CD14-positive monocyte (primary cell): ENCODE data around the gene SLC25A51. TPM values are rescaled to one million over a fixed set of nuclear protein-coding genes. Genes with fewer than 3 reads are reported as not detected.

Source experiments
- DNase-seq, 3 donors: peaks; one replicate each; pipeline ENCODE4 v3.0.0-alpha.2; 2011 to 2022
- H2AFZ ChIP-seq: 2 replicates; pipeline ENCODE4 v1.6.0; 2012; ENCODE audit warnings: mild to moderate bottlenecking, low read depth, low read length, inconsistent platforms; ENCODE audit not compliant: insufficient read depth, poor library complexity, severe bottlenecking
- H3K27ac ChIP-seq, 2 donors: 1 replicate in 1 of 2; 2 replicates in 1 of 2; pipeline ENCODE4 v1.5.1; 2012 to 2013; ENCODE audit warnings: low read length in 2 of 2, control low read depth in 1 of 2, inconsistent platforms in 1 of 2, low read depth in 1 of 2, mild to moderate bottlenecking in 1 of 2
- H3K27me3 ChIP-seq, 2 donors: one replicate each; pipeline versions ENCODE4 v1.6.0 to v1.6.1; 2011 to 2013; ENCODE audit warnings: low read length in 2 of 2; ENCODE audit not compliant: control insufficient read depth in 2 of 2, insufficient read depth in 2 of 2
- H3K36me3 ChIP-seq, 2 donors: replicated peaks in 1 of 2; 1 replicate in 1 of 2; 2 replicates in 1 of 2; pipeline versions ENCODE4 v1.5.1 to v1.6.1; 2012 to 2013; ENCODE audit warnings: low read length in 2 of 2, control low read depth in 1 of 2, inconsistent platforms in 1 of 2, mild to moderate bottlenecking in 1 of 2; ENCODE audit not compliant: insufficient read depth in 2 of 2, control insufficient read depth in 1 of 2
- H3K4me1 ChIP-seq, 2 donors: 1 replicate in 1 of 2; 2 replicates in 1 of 2; pipeline versions ENCODE4 v1.5.1 to v1.6.1; 2012 to 2013; ENCODE audit warnings: low read length in 2 of 2, control low read depth in 1 of 2, inconsistent platforms in 1 of 2, mild to moderate bottlenecking in 1 of 2, moderate library complexity in 1 of 2; ENCODE audit not compliant: insufficient read depth in 2 of 2, control insufficient read depth in 1 of 2
- H3K4me2 ChIP-seq: replicated peaks from 2 replicates; pipeline ENCODE3; 2012; ENCODE audit warnings: low read length, moderate library complexity, mild to moderate bottlenecking; ENCODE audit not compliant: poor library complexity, severe bottlenecking; ENCODE audit errors: extremely low read depth
- H3K4me3 ChIP-seq, 3 experiments: fragments of 200-600 bp in 1 of 3; sonication (generic) in 1 of 3; replicated peaks in 1 of 3; 1 replicate in 2 of 3; 2 replicates in 1 of 3; pipeline ENCODE4 v1.5.1; 2011 to 2013; ENCODE audit warnings: low read length in 3 of 3, mild to moderate bottlenecking in 3 of 3, control low read depth in 2 of 3, low read depth in 2 of 3, inconsistent platforms in 1 of 3, moderate library complexity in 1 of 3
- H3K79me2 ChIP-seq: 2 replicates; pipeline ENCODE4 v1.6.0; 2012; ENCODE audit warnings: mild to moderate bottlenecking, control low read depth, inconsistent platforms, low read length, moderate library complexity; ENCODE audit not compliant: insufficient read depth
- H3K9ac ChIP-seq: 2 replicates; pipeline ENCODE4 v1.6.0; 2017; ENCODE audit warnings: low read length, mild to moderate bottlenecking; ENCODE audit not compliant: insufficient read depth, poor library complexity, severe bottlenecking
- H3K9me3 ChIP-seq, 2 donors: replicated peaks in 1 of 2; 1 replicate in 1 of 2; 2 replicates in 1 of 2; pipeline versions ENCODE4 v1.5.1 to v1.6.1; 2012 to 2013; ENCODE audit warnings: low read length in 2 of 2, control low read depth in 1 of 2; ENCODE audit not compliant: control insufficient read depth in 1 of 2, insufficient read depth in 1 of 2
- H4K20me1 ChIP-seq: 2 replicates; pipeline ENCODE4 v1.6.0; 2012; ENCODE audit warnings: mild to moderate bottlenecking, low read length, control low read depth, moderate library complexity; ENCODE audit not compliant: insufficient read depth
- H3K27ac Mint-ChIP-seq, 7 donors: one replicate each; pipeline ENCODE4 v1.8.0; 2020; ENCODE audit warnings: mild to moderate bottlenecking in 7 of 7, mixed read lengths in 7 of 7, moderate library complexity in 6 of 7, inconsistent platforms in 2 of 7
- H3K27me3 Mint-ChIP-seq, 3 donors: one replicate each; pipeline ENCODE4 v1.8.0; 2021 to 2022; ENCODE audit warnings: low read depth in 3 of 3, mild to moderate bottlenecking in 3 of 3, mixed read lengths in 3 of 3, moderate library complexity in 3 of 3, inconsistent platforms in 1 of 3
- H3K36me3 Mint-ChIP-seq, 2 donors: one replicate each; pipeline ENCODE4 v1.8.0; 2020; ENCODE audit warnings: mixed read lengths in 2 of 2, inconsistent platforms in 1 of 2, mild to moderate bottlenecking in 1 of 2
- H3K4me1 Mint-ChIP-seq: one replicate; pipeline ENCODE4 v1.8.0; 2020; ENCODE audit warnings: mild to moderate bottlenecking, mixed read lengths
- H3K4me3 Mint-ChIP-seq, 2 donors: one replicate each; pipeline ENCODE4 v1.8.0; 2020; ENCODE audit warnings: mild to moderate bottlenecking in 2 of 2, mixed read lengths in 2 of 2, moderate library complexity in 1 of 2
- H3K9me3 Mint-ChIP-seq, 7 donors: one replicate each; pipeline ENCODE4 v1.8.0; 2020 to 2022; ENCODE audit warnings: mixed read lengths in 7 of 7, mild to moderate bottlenecking in 6 of 7, moderate library complexity in 6 of 7, inconsistent platforms in 2 of 7
- WGBS: methylation state at CpG from one replicate; pipeline ENCODE4 v1.1.5; 2013; ENCODE audit warnings: missing lambda C conversion rate; ENCODE audit not compliant: insufficient coverage; 5-methylcytosine and 5-hydroxymethylcytosine counted together
- intact Hi-C, 2 donors: fragments of 100-400 bp; cut with micrococcal nuclease; formaldehyde crosslinking; loops; one replicate each; pipeline versions ENCODE4 v1.15.0 to v1.15.1; 2023
- polyA plus RNA-seq, 3 donors: library from polyadenylated mRNA; depleted of rRNA in 1 of 3; unstranded in 2 of 3; stranded (reverse) in 1 of 3; fragments of 300-500 nt in 2 of 3; fragments of >200 nt in 1 of 3; fragmentation: Illumina TruSeq in 2 of 3; gene quantifications; 1 replicate in 2 of 3; 2 replicates in 1 of 3; pipeline ENCODE4 v1.2.3, GENCODE V29; 2012 to 2021
- TF ChIP-seq, protein P1 (sequence below): fragments of 200-600 bp; IDR thresholded peaks from one replicate; pipeline ENCODE4 v1.8.0; 2022; ENCODE audit warnings: antibody characterized with exemption, mild to moderate bottlenecking

The SLC25A51 gene
- polyA plus RNA-seq, 3 donors, result 5.9 to 12.4 (median 8.9) TPM

DNA sequence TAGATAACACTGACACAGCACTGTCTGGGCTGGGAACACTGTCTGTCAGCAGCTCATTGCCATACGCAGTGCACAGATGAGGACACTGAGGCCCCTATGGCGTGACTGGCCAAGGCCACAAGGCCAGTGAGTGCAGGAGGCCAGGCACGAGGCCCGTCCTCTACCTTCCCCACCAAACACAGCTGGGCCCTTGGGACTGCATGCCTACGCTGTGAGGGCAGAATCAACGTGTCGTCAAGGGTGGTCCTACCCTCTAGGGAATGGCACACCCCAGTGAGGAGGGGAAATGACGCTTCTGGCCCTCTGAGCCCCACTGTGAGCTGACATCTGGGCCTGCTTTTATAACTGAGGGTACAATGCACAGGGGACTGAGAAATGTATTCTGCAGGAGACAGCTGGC, 42.1 kb upstream of the SLC25A51 start:
- Mint-ChIP-seq H3K27me3 (peaks cover 0 to 4% (median 0%) of the 10 kb centered on the region in 3 donors), H3K27ac (no peak overlapping the region), H3K9me3 (no peaks in the 10 kb centered on the region), H3K4me1 (no peaks in the 10 kb centered on the region), H3K4me3 (no peak overlapping the region), H3K36me3 (peaks cover 19 to 22% of the 10 kb centered on the region in 2 donors)
- Histone ChIP-seq H3K4me1 (no peaks in the 10 kb centered on the region), H4K20me1 (no peaks in the 10 kb centered on the region), H3K27ac (no peak overlapping the region), H3K9me3 (no peaks in the 10 kb centered on the region), H3K79me2 (no peaks in the 10 kb centered on the region), H3K27me3 (no peaks in the 10 kb centered on the region), H3K36me3 (peaks cover 0 to 6% of the 10 kb centered on the region in 2 donors), H3K9ac (no peak overlapping the region), H3K4me3 (no peak overlapping the region), H3K4me2 (no peak overlapping the region), H2AFZ (no peak overlapping the region)
- intact Hi-C loops, result no loop called here
- TF ChIP-seq, protein P1, sequence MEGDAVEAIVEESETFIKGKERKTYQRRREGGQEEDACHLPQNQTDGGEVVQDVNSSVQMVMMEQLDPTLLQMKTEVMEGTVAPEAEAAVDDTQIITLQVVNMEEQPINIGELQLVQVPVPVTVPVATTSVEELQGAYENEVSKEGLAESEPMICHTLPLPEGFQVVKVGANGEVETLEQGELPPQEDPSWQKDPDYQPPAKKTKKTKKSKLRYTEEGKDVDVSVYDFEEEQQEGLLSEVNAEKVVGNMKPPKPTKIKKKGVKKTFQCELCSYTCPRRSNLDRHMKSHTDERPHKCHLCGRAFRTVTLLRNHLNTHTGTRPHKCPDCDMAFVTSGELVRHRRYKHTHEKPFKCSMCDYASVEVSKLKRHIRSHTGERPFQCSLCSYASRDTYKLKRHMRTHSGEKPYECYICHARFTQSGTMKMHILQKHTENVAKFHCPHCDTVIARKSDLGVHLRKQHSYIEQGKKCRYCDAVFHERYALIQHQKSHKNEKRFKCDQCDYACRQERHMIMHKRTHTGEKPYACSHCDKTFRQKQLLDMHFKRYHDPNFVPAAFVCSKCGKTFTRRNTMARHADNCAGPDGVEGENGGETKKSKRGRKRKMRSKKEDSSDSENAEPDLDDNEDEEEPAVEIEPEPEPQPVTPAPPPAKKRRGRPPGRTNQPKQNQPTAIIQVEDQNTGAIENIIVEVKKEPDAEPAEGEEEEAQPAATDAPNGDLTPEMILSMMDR, result no peak
- 97% methylated on average over 4 of the region's 8 CpGs for WGBS
- DNase-seq, result no peak

DNA sequence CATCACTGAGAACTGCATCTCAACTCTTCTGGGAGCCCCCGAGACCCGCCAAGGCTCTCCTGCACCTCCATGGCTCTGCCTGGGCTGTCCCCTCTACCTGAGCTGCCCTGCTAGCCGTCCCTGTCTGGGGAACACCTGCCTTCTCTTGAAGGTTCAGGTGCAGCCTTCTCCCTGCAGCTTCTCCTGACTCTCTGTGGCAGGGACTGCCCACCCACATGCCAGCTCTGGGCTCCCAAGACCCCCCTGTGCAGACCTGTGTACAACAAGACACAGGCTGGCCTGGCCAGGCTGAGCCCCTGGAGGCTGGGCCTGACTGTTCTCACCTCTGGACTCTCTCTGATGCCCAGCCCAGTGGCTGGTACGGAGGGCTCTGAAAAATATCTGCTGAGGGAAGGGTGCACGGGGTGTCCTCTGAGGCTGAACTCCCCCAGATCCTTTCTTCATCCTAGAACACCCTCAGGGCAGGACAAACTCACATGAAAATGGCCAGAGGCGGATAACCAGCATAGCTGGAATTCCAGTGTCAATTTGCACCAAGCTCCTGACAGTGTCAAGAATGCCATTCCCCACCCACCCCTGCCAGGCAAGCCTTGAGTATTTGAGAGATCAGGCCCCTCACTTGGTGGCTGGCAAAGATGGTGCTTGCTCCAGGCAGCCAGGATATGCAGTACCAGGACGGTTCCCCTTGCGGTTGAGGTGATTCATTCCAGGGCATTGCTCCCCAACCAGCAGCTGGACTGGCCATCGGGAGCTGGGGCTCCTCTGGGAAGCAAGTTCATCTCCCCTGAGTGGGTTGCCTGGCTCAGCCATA, 40.9 kb upstream of the SLC25A51 start:
- no peak overlapping the region for H3K4me3 Mint-ChIP-seq
- H3K9me3 ChIP-seq, result no peaks in the 10 kb centered on the region
- H3K4me1 ChIP-seq, result no peaks in the 10 kb centered on the region
- peaks cover 1% of the 10 kb centered on the region for H3K4me1 Mint-ChIP-seq
- TF ChIP-seq, protein P1, result no peak
- intact Hi-C loops, result no loop called here
- no peaks in the 10 kb centered on the region for H3K27me3 ChIP-seq
- peaks cover 0 to 5% (median 0%) of the 10 kb centered on the region in 3 donors for H3K27me3 Mint-ChIP-seq
- peaks cover 0 to 6% of the 10 kb centered on the region in 2 donors for H3K36me3 ChIP-seq
- 97% methylated on average over 9 of the region's 9 CpGs for WGBS
- no peak overlapping the region for H2AFZ ChIP-seq
- DNase-seq, result no peak
- H4K20me1 ChIP-seq, result no peaks in the 10 kb centered on the region
- H3K79me2 ChIP-seq, result no peaks in the 10 kb centered on the region
- no peak overlapping the region for H3K27ac ChIP-seq
- H3K27ac Mint-ChIP-seq, result no peak overlapping the region
- no peak overlapping the region for H3K4me2 ChIP-seq
- H3K9me3 Mint-ChIP-seq, result no peaks in the 10 kb centered on the region
- H3K36me3 Mint-ChIP-seq, result peaks cover 19% of the 10 kb centered on the region in 2 donors
- no peak overlapping the region for H3K4me3 ChIP-seq
- H3K9ac ChIP-seq, result no peak overlapping the region
